HL-60 (cell line): ENCODE measurements around the gene PPM1F.

Experiments used
- GABPA ChIP-seq: IDR thresholded peaks from 2 replicates; pipeline ENCODE4 v1.6.1; 2012; ENCODE audit warnings: low read depth
- POLR2AphosphoS5 ChIP-seq: IDR thresholded peaks from 2 replicates; pipeline ENCODE4 v1.6.1; 2012; ENCODE audit warnings: low read depth
- SPI1 ChIP-seq: IDR thresholded peaks from 2 replicates; pipeline ENCODE4 v1.6.1; 2012; ENCODE audit warnings: low read depth, mild to moderate bottlenecking, borderline replicate concordance
- TF ChIP-seq, protein P1 (sequence below): IDR thresholded peaks from one replicate; pipeline ENCODE4 v1.5.1; 2011; ENCODE audit warnings: low read length, control low read depth, inconsistent platforms; ENCODE audit not compliant: insufficient read depth
- TF ChIP-seq, protein P2 (sequence below): IDR thresholded peaks from 2 replicates; pipeline ENCODE4 v1.6.1; 2012; ENCODE audit warnings: low read depth; ENCODE audit not compliant: insufficient replicate concordance

DNA sequence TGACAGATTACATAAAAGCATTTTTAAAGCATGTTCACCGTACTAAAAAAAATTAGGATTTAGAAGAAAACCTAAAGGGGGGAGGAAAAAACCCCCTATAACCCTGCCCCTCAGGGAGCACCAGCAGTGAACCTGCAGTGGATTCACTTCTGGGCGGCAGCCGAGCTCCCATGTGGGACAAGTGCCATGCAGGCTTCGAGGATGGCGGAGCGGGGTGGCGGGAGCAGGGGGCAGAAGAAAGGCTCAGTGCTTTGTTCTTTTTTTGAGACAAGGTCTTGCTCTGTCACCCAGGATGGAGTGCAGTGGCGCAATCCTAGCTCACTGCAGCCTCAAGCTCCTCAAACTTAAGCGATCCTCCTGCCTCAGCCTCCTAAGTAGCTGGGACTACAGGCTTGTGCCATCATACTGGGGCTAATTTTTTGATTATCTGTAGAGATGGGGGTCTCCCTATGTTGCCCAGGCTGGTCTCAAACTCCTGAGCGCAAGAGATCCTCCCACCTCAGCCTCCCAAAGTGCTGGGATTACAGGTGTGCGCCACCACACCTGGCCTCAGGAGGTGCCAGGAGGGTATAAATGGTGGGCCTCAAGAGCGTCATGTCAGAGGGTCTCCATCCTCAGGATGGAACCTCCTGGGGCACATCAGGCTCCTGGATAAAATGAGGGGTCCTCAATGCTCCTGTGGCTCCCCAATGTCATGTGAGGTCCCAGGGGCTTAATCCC lies 34.0 kb downstream of the PPM1F start:
- TF ChIP-seq, protein P1, sequence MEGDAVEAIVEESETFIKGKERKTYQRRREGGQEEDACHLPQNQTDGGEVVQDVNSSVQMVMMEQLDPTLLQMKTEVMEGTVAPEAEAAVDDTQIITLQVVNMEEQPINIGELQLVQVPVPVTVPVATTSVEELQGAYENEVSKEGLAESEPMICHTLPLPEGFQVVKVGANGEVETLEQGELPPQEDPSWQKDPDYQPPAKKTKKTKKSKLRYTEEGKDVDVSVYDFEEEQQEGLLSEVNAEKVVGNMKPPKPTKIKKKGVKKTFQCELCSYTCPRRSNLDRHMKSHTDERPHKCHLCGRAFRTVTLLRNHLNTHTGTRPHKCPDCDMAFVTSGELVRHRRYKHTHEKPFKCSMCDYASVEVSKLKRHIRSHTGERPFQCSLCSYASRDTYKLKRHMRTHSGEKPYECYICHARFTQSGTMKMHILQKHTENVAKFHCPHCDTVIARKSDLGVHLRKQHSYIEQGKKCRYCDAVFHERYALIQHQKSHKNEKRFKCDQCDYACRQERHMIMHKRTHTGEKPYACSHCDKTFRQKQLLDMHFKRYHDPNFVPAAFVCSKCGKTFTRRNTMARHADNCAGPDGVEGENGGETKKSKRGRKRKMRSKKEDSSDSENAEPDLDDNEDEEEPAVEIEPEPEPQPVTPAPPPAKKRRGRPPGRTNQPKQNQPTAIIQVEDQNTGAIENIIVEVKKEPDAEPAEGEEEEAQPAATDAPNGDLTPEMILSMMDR = no peak
- TF ChIP-seq POLR2AphosphoS5 = no peak
- TF ChIP-seq, protein P2, sequence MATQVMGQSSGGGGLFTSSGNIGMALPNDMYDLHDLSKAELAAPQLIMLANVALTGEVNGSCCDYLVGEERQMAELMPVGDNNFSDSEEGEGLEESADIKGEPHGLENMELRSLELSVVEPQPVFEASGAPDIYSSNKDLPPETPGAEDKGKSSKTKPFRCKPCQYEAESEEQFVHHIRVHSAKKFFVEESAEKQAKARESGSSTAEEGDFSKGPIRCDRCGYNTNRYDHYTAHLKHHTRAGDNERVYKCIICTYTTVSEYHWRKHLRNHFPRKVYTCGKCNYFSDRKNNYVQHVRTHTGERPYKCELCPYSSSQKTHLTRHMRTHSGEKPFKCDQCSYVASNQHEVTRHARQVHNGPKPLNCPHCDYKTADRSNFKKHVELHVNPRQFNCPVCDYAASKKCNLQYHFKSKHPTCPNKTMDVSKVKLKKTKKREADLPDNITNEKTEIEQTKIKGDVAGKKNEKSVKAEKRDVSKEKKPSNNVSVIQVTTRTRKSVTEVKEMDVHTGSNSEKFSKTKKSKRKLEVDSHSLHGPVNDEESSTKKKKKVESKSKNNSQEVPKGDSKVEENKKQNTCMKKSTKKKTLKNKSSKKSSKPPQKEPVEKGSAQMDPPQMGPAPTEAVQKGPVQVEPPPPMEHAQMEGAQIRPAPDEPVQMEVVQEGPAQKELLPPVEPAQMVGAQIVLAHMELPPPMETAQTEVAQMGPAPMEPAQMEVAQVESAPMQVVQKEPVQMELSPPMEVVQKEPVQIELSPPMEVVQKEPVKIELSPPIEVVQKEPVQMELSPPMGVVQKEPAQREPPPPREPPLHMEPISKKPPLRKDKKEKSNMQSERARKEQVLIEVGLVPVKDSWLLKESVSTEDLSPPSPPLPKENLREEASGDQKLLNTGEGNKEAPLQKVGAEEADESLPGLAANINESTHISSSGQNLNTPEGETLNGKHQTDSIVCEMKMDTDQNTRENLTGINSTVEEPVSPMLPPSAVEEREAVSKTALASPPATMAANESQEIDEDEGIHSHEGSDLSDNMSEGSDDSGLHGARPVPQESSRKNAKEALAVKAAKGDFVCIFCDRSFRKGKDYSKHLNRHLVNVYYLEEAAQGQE = no peak
- no peak for TF ChIP-seq SPI1
- no peak for TF ChIP-seq GABPA
